ENCODE results near the gene RRP36.

GRCh38 chr6:43076464-43077332, 55.3 kb downstream of the RRP36 start:
- TF ChIP-seq, protein P1, sequence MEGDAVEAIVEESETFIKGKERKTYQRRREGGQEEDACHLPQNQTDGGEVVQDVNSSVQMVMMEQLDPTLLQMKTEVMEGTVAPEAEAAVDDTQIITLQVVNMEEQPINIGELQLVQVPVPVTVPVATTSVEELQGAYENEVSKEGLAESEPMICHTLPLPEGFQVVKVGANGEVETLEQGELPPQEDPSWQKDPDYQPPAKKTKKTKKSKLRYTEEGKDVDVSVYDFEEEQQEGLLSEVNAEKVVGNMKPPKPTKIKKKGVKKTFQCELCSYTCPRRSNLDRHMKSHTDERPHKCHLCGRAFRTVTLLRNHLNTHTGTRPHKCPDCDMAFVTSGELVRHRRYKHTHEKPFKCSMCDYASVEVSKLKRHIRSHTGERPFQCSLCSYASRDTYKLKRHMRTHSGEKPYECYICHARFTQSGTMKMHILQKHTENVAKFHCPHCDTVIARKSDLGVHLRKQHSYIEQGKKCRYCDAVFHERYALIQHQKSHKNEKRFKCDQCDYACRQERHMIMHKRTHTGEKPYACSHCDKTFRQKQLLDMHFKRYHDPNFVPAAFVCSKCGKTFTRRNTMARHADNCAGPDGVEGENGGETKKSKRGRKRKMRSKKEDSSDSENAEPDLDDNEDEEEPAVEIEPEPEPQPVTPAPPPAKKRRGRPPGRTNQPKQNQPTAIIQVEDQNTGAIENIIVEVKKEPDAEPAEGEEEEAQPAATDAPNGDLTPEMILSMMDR (IDR thresholded peaks at IDR 0.05), result no peak
- TF ChIP-seq POLR2A (IDR thresholded peaks at IDR 0.05), result no peak
